GM23338 (cell line): Measurements from ENCODE around the gene TRIM54. TPM values are rescaled to one million over a fixed set of nuclear protein-coding genes. Genes with fewer than 3 reads are reported as not detected.

Experiments
- ATAC-seq: fragments of 200-7000 bp; cut with Tn5 transposase; 3 replicates; pipeline ENCODE4 v1.9.1; 2020
- DNase-seq: peaks from one replicate; pipeline ENCODE4 v3.0.0-alpha.2; 2015; ENCODE audit warnings: low spot score
- H2AFZ ChIP-seq: fragments of 200-600 bp; sonication (generic); 2 replicates; pipeline ENCODE4 v1.8.0; 2016; ENCODE audit warnings: antibody characterized with exemption, mild to moderate bottlenecking, moderate library complexity
- H3F3A ChIP-seq: fragments of 200-600 bp; sonication (generic); replicated peaks from 2 replicates; pipeline ENCODE4 v1.8.0; 2017; ENCODE audit warnings: antibody characterized with exemption, mixed run types, low read depth
- H3K27ac ChIP-seq: fragments of 200-600 bp; sonication (generic); 2 replicates; pipeline ENCODE4 v1.6.1; 2016; ENCODE audit warnings: low read depth
- H3K27me3 ChIP-seq: fragments of 200-600 bp; sonication (generic); 2 replicates; pipeline ENCODE4 v1.8.0; 2016; ENCODE audit warnings: mild to moderate bottlenecking, mixed run types, moderate library complexity; ENCODE audit not compliant: insufficient read depth
- H3K36me3 ChIP-seq: fragments of 200-600 bp; sonication (generic); 2 replicates; pipeline ENCODE4 v1.8.0; 2016; ENCODE audit warnings: mild to moderate bottlenecking; ENCODE audit not compliant: insufficient read depth
- H3K4me1 ChIP-seq: fragments of 200-600 bp; sonication (generic); 2 replicates; pipeline ENCODE4 v1.8.0; 2016; ENCODE audit warnings: mild to moderate bottlenecking, moderate library complexity; ENCODE audit not compliant: insufficient read depth
- H3K4me2 ChIP-seq: fragments of 200-600 bp; sonication (generic); 2 replicates; pipeline ENCODE4 v1.7.1; 2017; ENCODE audit warnings: mixed run types
- H3K4me3 ChIP-seq: fragments of 200-600 bp; sonication (generic); 2 replicates; pipeline ENCODE4 v1.6.1; 2016; ENCODE audit warnings: mixed run types
- H3K79me2 ChIP-seq: fragments of 200-600 bp; sonication (generic); replicated peaks from 2 replicates; pipeline ENCODE4 v1.8.0; 2017; ENCODE audit warnings: mild to moderate bottlenecking; ENCODE audit not compliant: insufficient read depth
- H3K9me2 ChIP-seq: fragments of 200-600 bp; sonication (generic); 2 replicates; pipeline ENCODE4 v1.8.0; 2017; ENCODE audit not compliant: insufficient read depth
- H4K20me1 ChIP-seq: fragments of 200-600 bp; sonication (generic); replicated peaks from 2 replicates; pipeline ENCODE4 v1.8.0; 2017; ENCODE audit warnings: mild to moderate bottlenecking; ENCODE audit not compliant: insufficient read depth
- H3K27ac Mint-ChIP-seq: 2 replicates; pipeline ENCODE4 v1.8.0; 2020; ENCODE audit warnings: inconsistent platforms, mild to moderate bottlenecking, moderate library complexity, mixed read lengths
- H3K27me3 Mint-ChIP-seq: 3 replicates; pipeline ENCODE4 v1.8.0; 2022; ENCODE audit warnings: low read depth, mild to moderate bottlenecking, moderate library complexity, mixed read lengths, inconsistent platforms; ENCODE audit not compliant: insufficient read depth, poor library complexity
- H3K36me3 Mint-ChIP-seq: 3 replicates; pipeline ENCODE4 v1.8.0; 2021; ENCODE audit warnings: low read depth, mild to moderate bottlenecking, inconsistent platforms, moderate library complexity, mixed read lengths
- H3K4me1 Mint-ChIP-seq: 3 replicates; pipeline ENCODE4 v1.8.0; 2020; ENCODE audit warnings: mild to moderate bottlenecking, inconsistent platforms, mixed read lengths
- H3K4me3 Mint-ChIP-seq: 3 replicates; pipeline ENCODE4 v1.8.0; 2021; ENCODE audit warnings: moderate library complexity, mild to moderate bottlenecking, inconsistent platforms, mixed read lengths
- H3K9me3 Mint-ChIP-seq: 3 replicates; pipeline ENCODE4 v1.8.0; 2020; ENCODE audit warnings: moderate library complexity, mild to moderate bottlenecking, inconsistent platforms, mixed read lengths
- CREB1 ChIP-seq: fragments of 250-450 bp; sonication (Bioruptor Pico); IDR thresholded peaks from 2 replicates; pipeline ENCODE4 v1.5.0; 2020; ENCODE audit warnings: low read depth, mild to moderate bottlenecking, moderate library complexity
- EZH2 ChIP-seq: fragments of 200-600 bp; sonication (generic); IDR thresholded peaks from one replicate; pipeline ENCODE4 v1.8.0; 2017; ENCODE audit warnings: antibody characterized with exemption, mild to moderate bottlenecking, low read depth; ENCODE audit not compliant: unreplicated experiment
- ZNF462 ChIP-seq: fragments of 250-450 bp; sonication (Bioruptor Pico); IDR thresholded peaks from 2 replicates; pipeline ENCODE4 v1.5.0; 2020; ENCODE audit warnings: mild to moderate bottlenecking, moderate library complexity
- polyA plus RNA-seq: library from polyadenylated mRNA; unstranded; fragments of >200 nt; fragmentation: Nextera tagmentation; extraction: Ambion mirVana; gene quantifications from 2 replicates; pipeline ENCODE4 v1.2.1, GENCODE V29; 2016
- total RNA-seq: library from RNA; depleted of rRNA; stranded (reverse); fragments of >200 nt; shearing (Covaris generic); gene quantifications from 2 replicates; pipeline ENCODE4 v1.2.3, GENCODE V29; 2014
- TF ChIP-seq, protein P1 (sequence below), 2 experiments: fragments of 200-600 bp in 1 of 2; sonication (generic) in 1 of 2; conservative IDR thresholded peaks; 2 replicates each; pipeline versions ENCODE4 v1.5.1 to v1.6.1; 2016 to 2017; ENCODE audit warnings: antibody characterized with exemption in 2 of 2, low read depth in 2 of 2, mild to moderate bottlenecking in 2 of 2, moderate library complexity in 1 of 2

Gene TRIM54
- total and polyA plus RNA-seq, 2 experiments from 2014 or later, result 1.6 to 3.3 TPM

GRCh38 chr2:27236136-27236535 lies 46.1 kb upstream of the TRIM54 start (continued):
- TF ChIP-seq ZNF462 (CRISPR knock-in tag) (no peak), EZH2 (no peak), CREB1 (no peak)

GRCh38 chr2:27236626-27237025 lies 45.6 kb upstream of the TRIM54 start:
- peaks cover 99% of the 10 kb centered on the region for H3K36me3 Mint-ChIP-seq
- no peak overlapping the region for H3K4me3 ChIP-seq
- H3K36me3 ChIP-seq, result peaks cover 83% of the 10 kb centered on the region

More at GRCh38 chr2:27236626-27237025, 45.6 kb upstream of the TRIM54 start:
- Mint-ChIP-seq H3K27ac (no peak overlapping the region), H3K9me3 (no peaks in the 10 kb centered on the region), H3K4me1 (no peaks in the 10 kb centered on the region), H3K27me3 (peaks cover 26% of the 10 kb centered on the region), H3K4me3 (no peak overlapping the region)
- no peaks in the 10 kb centered on the region for H3K4me1 ChIP-seq
- no peak for DNase-seq
- H3K79me2 ChIP-seq, result no peaks in the 10 kb centered on the region
- H4K20me1 ChIP-seq, result no peaks in the 10 kb centered on the region; the same call in 1 of the 2 replicates
- H2AFZ ChIP-seq, result no peak overlapping the region
- no peak overlapping the region for H3K27ac ChIP-seq
- no peak overlapping the region for H3K4me2 ChIP-seq
- no peak for ATAC-seq
- no peaks in the 10 kb centered on the region for H3K27me3 ChIP-seq
- TF ChIP-seq, protein P1, sequence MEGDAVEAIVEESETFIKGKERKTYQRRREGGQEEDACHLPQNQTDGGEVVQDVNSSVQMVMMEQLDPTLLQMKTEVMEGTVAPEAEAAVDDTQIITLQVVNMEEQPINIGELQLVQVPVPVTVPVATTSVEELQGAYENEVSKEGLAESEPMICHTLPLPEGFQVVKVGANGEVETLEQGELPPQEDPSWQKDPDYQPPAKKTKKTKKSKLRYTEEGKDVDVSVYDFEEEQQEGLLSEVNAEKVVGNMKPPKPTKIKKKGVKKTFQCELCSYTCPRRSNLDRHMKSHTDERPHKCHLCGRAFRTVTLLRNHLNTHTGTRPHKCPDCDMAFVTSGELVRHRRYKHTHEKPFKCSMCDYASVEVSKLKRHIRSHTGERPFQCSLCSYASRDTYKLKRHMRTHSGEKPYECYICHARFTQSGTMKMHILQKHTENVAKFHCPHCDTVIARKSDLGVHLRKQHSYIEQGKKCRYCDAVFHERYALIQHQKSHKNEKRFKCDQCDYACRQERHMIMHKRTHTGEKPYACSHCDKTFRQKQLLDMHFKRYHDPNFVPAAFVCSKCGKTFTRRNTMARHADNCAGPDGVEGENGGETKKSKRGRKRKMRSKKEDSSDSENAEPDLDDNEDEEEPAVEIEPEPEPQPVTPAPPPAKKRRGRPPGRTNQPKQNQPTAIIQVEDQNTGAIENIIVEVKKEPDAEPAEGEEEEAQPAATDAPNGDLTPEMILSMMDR (conservative IDR thresholded peaks at IDR 0.05; ENCODE audit: low read depth in 2 of 2), result no peak
- no peaks in the 10 kb centered on the region for H3F3A ChIP-seq
- H3K9me2 ChIP-seq, result no peaks in the 10 kb centered on the region
